Cerebellar nuclear complex (tissue), 1 donor: ENCODE data around the gene OPRM1.

Experiments used
- DNase-seq, 2 experiments: peaks; one replicate each; lab custom pipeline; 2025; lab: John Stamatoyannopoulos, UW

OPRM1 gene

DNA sequence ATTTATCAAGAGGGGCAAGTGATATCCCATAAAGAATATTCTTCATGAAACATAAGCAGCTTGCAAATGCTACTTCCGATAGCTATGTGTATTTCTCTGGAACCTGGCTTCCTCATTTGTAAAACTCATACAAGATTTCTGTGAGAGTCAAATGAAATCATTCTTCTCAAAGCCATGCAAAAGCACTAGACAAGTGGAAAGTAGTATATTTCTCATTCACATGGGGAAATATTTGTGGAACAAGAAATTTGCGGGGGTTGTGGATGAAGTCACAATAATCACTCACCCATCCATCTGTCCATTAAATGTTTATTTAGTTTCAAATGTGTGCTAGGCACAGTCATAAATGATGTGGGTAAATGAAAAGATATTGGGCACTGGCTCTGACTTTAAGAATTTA, 167.1 kb downstream of the OPRM1 start:
- DNase-seq, result no peak

DNA sequence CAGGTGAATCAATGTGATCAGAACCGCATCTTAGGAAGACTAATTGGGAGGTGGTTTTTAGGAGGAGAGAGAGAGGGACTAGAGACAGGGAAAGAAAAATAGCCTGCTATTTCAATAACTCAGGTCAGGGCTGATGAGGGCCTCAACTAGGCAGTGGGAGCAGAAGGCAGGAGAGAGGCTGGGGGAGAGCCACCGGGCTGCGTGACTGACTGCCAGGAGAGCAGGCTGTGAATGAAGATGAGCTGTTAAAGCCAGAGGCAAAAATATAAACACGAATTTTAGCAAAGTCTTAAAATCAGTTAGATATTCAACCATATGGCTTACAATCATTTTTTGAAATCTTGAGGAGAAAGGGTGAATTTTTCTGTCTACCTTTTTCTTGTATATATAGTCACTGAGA, 168.0 kb downstream of the OPRM1 start:
- DNase-seq, result no peak

DNA sequence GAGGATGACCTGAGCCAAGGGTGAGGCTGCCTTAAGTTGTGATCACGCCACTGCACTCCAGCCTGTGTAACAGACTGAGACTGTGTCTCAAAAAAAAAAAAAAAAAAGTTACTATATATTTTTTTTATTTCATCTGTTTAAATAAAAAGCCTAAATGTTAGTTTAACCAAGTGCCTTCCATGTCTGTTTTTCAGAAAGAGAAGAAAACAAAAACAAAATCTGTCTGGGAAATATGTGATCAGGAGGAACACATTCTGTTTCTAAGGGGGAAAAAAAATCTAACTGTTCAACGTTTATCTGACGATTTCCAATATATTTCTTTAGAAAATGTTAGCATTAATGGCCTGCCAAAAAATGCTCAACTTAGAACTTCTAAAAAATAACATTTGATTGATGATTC, 170.5 kb downstream of the OPRM1 start:
- DNase-seq, result no peak

DNA sequence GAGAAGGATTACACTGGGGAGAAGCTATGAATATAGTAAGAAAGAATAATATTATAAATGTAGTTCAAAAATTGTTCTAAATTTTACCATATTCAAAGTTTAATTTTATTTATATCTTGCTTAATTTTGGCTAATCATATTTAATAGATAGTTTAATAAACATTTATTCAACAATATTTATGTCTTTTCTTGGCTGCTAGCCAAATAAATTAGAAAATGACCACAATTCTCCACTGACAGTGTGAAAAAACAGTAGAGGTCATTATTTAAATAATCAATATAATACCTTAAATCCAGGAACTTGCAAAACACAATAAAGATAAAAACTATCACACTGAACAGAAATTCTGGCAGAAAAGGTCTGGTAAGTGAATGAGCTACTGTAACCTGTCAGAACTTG, 171.6 kb downstream of the OPRM1 start:
- DNase-seq, result no peak

DNA sequence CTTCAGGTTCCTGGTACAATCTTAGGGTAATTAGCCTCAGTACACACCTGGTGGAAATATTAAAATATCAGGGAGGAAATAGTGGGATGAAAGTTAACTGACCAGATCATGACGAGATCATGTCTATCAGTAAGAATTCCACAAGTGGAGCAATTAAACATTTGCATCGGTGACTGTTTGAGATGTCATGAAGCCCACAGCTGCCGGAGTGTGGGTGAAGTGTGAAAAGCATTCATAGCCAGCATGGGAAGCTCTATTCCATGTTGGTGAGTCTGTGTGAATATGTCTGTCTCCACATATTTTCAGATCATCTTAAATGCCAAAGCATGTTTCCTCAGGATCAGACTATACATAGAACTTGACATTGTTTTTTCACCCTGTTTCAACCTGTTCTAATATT, 174.7 kb downstream of the OPRM1 start:
- no peak for DNase-seq

DNA sequence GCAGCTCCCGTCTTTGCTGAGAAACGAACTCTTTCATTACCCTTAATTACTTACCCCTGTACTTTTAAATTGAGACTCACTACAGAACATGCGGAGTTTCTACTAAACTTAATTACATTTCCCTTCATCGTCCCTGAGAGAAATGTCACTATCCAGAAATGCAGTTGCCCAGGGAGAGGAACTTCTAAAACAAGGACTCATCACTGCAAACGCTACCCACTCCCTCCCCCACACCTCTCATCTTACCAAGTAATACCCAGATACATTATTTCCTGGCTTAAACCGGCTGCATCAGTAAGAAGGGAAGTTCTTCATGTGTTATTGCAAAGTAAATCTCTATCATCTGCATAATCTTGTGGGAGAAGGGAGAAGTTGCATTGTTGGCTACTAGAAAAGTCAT, 179.3 kb downstream of the OPRM1 start:
- DNase-seq, result no peak

DNA sequence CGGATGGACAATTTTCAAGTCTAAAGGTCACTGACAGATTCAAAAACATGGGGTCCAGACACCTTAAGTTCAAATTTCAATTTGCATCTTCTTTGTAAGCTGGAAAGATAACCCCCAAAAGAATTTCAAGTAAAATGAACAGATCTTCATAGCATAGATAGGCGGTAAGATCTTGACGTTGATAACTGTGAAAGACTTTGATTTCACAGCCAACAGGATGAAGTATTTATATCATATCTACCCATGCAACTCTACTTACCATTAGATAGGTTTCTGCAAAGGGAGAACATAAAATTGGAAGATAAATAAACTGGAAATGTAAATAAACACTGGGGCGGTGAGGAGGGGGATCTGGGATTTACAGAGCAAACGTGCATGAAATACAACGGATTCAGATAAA, 179.7 kb downstream of the OPRM1 start:
- no peak for DNase-seq

DNA sequence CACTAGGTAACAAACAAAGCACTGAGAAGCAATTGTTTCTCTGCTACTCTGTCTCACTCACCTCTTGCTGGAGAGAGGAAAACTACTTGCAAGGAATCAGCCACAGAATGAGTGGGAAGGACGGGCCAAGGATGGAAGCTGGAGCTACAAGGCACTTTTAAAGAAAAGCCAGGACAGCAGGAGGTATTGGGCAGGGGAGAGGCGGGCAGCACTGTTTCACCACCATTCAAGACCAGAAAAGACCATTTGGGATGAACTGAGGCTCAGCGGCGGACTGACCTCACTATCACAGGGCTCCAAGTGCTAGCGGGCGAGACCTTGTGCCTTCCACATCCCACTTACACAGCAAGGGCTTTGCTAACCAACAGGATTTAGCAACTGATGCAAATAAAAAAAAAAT, 180.2 kb downstream of the OPRM1 start:
- no peak for DNase-seq

DNA sequence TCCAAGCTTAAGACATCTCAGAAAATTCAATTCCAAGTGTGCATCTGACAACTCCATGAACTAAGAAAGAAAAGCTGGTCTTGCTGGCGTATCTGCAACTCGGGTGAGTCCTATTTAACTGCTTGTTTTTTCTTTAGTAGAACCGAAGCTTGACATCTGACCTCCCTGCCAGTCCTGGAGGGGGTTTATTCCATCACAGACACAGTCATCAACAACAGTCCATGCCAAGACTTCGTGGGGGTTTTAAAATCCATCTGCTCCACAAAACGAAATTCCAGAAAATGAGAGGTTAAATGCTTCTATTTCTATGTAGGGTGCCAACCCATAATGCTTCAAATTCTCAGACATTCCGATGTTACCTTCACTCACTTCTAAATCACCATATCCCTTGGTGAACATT, 183.7 kb downstream of the OPRM1 start:
- DNase-seq, result no peak

DNA sequence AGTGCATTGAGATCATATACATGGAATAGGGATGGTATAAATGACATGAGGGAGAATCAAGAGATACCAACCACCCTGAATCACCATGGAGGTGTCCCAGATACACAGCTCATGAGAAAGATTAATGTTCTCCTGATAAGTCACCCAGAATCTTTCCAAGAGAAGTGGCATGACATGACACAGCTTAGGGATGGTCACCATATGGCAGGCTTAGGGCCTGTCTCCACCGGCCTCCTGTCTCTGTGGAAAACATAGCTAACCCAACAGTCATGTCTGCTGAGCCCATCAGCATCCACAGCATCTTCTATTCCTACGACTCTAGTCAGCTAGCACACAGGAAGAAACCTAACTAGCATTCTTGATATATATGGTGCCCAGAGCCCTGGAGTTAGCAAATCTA, 184.3 kb downstream of the OPRM1 start:
- DNase-seq, result no peak

DNA sequence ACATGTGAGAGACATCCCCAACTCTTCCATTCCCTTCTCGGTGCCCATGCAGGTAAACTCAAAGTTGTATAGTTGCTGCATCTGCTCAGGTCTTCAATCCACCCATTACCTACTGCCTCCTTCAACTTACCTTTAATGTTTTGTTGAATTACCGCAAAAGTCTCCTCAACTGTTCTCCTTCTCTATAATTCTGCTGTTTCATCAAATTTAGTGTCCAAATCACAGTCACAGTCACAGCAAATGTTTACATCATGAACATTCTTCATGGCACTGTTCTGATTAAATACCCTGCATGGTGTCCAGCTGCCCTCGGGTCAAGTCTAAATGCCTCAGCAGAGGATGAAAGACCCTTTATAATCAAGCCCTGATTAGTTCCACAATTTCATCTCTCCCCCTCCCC, 187.4 kb downstream of the OPRM1 start:
- no peak for DNase-seq

DNA sequence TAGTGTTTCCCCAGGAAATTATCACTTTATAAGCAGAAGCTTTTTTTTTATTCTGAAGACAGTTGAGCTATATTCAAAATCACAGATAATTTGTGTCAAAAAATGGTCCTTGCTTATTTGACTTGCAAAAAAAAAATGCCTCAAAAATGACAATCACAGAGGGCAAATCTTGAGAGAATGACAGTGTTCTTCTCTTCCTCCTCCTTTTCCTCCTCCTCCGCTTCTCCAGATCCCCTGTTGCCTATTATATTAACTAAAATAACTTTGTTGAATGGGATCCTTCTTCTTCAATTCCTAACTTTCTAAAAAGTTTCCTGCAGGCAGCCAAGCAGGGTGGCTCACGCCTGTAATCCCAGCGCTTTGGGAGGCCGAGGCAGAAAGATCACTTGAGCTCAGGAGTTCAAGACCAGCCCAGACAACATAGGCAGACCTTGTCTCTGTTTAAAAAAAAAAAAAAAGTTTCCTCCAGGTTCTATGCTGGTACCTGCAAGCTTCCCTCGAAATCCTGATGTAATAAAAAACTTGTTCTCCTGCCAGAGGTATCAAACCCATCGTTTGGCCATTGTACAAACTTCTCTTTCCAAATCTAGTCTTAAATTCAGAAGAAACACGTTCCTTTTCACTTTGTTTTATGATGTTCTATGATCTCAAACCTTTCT, 189.0 kb downstream of the OPRM1 start:
- no peak for DNase-seq

DNA sequence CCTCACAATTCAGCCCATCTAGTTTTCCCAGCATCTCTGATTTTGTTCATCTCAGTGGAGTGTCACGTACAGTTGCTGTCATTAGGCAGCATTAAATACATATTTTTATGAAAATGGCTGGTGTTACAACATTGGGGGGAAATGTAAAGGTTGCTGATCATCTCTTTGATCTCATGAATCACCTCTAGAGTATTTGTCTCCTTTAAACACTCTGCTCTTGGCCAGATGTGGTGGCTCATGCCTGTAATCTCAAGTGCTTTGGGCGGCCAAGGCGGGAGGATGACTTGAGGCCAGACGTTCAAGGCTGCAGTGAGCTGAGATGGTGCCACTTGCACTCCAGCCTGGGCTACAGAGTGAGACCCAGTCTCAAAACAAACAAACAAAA, 189.5 kb downstream of the OPRM1 start:
- no peak for DNase-seq

DNA sequence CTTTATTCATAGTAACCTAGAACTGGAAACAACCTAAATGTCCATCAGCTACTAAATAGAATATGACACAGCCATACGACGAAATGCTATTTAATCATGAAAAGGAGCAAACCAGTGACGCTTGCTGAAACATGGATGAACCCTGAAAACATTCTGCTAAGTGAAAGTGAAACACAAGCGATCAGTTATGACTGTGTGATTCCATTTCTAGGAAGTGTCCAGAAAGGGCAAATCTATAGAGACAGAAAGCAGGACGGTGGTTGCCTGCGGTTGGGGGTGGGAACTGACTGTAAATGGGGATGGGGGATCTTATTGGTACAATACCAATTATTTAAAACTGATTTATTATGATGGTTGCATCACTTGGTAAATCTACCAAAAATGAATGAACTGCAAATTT, 190.7 kb downstream of the OPRM1 start:
- no peak for DNase-seq

DNA sequence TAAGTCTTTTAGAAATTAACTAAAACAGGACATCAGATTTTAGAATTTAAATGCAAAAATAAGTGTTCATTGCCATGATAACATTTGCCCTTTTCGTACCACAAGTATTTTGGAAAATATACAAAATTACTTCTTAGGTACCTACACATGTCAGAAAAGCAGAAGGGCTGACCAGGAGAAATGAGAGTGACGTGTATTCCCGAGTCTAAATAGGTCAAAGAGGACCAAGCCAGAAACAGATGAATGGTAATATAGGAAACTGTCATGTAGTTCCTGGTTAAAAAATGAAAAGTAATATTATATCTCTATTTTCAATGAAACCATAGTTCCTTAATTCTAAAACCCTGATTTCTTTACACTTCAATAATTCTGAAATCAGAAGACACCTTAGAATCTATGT, 191.4 kb downstream of the OPRM1 start:
- DNase-seq, result no peak

DNA sequence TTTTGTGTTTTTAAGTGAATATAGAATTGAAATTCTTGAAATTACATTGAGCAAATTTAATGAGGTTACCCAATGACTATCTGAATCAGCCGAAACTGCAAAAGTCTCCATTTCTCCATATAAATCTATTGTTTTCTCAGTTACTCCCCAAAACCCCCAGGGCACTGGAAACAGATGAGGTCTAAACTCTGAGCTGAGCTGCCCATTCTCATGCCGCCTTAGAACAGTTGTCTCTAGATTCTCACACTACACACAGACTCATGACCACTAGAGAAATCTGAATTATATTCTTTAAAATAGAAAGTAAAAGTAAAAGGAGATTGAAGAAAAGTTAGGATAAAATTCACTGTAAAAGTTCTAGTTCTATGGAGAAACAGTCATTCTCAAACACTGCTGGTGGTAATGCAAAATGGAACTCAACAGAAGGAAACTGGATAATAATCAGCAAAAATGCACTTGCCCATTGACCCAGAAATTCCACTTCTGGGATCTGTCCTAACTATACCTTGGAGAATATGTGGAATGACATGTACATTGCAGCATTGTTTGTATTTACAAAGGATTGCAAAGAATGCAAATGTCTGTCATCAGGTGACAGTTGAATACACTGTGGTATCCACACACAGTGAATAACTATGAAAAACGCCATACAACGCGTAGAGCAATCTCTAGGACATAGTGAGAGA, 192.0 kb downstream of the OPRM1 start:
- DNase-seq, result no peak

DNA sequence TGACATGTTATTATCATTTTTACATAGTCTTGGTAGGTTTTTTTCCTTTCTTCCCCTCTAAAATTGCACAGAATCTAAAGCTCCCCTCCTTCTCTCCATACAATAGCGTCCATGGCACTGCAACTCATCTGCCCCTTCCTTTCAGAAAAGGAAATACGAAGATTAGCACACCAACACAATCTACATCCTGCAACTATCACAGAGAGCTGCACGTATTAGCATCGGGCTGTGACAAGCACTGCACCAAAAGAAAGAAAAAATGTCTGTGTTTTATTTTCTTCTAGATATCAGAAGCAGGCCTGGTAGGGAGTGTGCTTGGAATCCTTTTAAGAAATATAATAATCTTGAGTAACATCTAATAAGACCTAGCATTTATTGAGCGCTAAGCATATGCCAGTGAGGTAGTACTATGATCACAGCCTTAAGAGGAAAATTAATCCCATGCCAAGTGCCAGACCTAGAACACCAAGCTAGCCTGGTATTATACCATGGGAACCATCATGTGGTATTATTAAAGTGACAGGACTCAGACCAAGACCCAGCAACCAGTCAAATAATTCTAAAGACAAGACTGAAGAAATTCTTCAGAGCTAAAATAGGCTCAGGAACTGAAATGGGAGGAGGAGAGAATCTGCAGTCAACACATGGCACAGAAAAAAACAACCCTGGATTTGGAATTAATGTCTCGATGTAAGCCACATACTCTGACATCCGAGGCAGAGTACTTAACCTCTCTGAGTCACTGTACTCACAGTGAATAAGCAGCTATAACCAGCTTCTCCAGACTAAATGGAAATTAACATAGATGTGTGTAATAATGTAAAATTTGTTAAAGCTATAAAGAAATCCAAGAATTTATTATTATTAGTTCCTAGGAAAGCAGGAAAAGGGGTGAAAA, 193.2 kb downstream of the OPRM1 start:
- DNase-seq, result peak in 1 of 2 experiments; percentile 24

DNA sequence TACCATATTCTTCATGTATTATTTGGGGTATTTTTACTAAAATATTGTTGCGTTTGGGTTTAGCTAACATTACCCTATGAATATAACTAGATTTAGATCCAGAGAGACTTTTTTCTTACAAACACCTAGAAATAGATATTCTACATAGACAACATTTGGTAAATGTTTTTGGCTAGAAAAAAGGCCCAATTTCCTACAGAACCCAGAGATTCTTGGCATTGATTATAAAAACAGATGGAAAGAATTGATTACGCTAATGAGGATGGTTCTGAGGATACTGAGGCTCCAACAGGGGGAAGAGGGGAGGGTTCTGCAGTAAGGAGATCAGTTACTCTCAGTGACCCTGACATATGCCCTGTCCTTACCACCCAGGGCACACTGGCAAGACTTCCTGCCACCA, 194.3 kb downstream of the OPRM1 start:
- no peak for DNase-seq

DNA sequence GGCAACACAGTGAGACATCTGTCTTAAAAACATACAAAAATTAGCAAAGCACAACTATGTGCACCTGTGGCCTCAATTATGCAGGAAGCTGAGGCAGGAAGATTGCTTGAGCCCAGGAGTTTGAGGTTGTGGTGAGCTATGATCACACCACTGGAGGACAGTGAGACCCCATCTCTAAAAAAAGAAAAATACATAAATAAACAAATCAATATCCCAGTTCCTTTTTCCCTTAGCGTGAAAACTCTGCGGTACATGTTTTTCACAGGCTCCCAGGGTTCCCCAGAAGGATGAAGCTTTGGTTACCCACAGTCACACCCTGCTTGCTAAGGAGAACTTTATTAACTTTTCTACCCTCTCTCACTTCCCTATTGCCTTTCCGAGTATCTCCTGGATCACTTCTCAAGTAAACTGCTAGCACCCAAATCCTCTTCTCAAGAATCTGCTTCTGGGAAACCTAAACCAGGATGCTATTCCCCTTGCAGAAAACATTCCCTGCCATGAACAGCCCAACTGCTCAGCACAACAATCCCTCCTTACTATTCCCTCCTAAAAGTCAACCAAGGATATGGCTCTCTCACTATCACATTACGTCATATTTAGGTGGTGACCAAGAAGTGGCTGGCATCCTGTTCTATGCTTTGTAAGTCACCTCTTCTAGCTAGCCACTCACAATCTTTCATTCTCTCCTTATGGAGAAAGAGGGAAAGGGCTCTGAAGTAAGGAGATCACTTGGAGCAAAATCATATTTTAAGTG, 195.2 kb downstream of the OPRM1 start:
- DNase-seq, result no peak

DNA sequence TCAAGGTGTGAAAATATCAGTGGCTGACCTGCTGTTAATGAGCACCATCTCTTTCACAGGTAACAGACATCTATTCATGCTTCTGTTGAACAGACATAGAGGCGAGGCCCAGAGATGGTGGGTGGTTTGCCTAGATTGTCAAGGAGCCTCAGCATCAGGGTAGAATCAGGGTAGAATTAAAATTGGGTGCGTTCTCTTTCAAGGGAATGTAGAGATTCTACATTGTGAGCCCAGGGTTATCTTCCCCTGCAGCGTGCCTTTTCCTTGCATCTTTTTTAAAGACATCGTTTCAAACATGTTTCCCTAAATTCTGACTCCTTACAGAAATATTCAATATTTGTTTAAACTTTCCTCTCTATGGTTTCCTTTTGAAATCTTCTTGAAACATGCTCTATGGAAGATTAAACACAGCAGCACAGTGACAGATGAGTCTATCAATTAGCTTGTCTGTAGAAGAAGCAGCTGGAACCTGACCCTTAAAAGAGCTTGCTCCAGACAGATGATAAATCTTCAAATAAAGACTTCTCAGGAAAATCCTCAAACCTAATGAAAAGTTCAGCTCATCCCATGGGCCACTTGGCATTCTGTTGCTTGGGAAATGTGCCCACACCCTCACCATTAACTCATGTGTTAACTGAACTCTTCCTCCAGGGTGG, 197.7 kb downstream of the OPRM1 start:
- DNase-seq, result no peak

DNA sequence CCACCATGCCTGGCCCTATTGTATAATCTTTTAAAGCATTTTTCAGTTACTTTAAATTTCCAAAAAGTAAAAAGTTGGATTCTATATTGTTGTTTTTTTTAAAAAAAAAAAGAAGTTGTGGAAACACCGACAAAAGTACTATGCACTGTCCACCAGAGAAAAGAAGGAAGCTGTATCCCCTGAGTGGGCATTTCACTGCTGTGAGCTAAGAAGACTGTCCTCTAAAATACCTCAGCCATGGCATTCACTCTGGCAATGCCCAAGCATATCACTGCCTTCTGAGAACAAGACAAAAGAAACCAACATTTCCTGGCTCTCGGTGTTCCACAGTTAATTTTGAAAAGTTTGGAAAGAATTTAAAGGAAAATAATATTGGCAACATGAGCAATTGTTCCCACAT, 199.8 kb downstream of the OPRM1 start:
- no peak for DNase-seq

DNA sequence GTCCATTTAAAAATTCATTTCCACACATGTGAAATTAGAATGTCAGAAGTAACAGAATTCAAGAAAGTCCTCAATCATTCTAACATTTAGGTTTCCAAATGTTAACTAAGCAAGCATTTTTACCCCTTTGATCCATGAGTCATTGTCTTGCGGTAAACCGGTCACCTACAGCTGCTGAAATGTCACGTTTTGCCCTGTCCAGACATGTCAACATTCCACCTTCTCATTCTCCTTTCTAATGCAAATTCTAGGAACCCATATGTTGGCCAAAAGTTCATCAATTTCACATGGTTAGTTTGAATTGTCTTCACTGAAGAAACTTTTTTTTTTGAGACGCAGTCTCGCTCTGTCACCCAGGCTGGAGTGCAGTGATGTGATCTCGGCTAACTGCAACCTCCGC, 200.4 kb downstream of the OPRM1 start:
- DNase-seq, result no peak
